Brain microvascular endothelial cell (primary cell): ENCODE measurements around the gene FBN1.

Source experiments
- DNase-seq: peaks from one replicate; pipeline ENCODE4 v3.0.0-alpha.2; 2020
- H3K27ac ChIP-seq: fragments of 250-450 bp; sonication (Bioruptor Pico); 2 replicates; pipeline ENCODE4 v1.5.1; 2020; ENCODE audit warnings: mild to moderate bottlenecking, moderate library complexity
- H3K27me3 ChIP-seq: fragments of 250-450 bp; sonication (Bioruptor Pico); replicated peaks from 2 replicates; pipeline ENCODE4 v1.5.1; 2020; ENCODE audit warnings: mild to moderate bottlenecking
- H3K36me3 ChIP-seq: fragments of 250-450 bp; sonication (Bioruptor Pico); replicated peaks from 2 replicates; pipeline ENCODE4 v1.5.1; 2020; ENCODE audit warnings: mild to moderate bottlenecking
- H3K4me3 ChIP-seq: 2 replicates; pipeline ENCODE4 v1.5.1; 2011; ENCODE audit warnings: low read depth, mild to moderate bottlenecking, control low read depth, low read length, moderate library complexity
- in situ Hi-C: cut with HindIII; loops from 2 replicates; pipeline ENCODE4 v1.10.0; 2017; ENCODE audit warnings: low sequenced_read_pairs, low pct_ligation_motif_present
- TF ChIP-seq, protein P1 (sequence below): IDR thresholded peaks from 2 replicates; pipeline ENCODE4 v1.5.1; 2011; ENCODE audit warnings: low read depth, mild to moderate bottlenecking, moderate library complexity, low read length, control low read depth, inconsistent platforms; ENCODE audit errors: missing control alignments

Gene FBN1

DNA sequence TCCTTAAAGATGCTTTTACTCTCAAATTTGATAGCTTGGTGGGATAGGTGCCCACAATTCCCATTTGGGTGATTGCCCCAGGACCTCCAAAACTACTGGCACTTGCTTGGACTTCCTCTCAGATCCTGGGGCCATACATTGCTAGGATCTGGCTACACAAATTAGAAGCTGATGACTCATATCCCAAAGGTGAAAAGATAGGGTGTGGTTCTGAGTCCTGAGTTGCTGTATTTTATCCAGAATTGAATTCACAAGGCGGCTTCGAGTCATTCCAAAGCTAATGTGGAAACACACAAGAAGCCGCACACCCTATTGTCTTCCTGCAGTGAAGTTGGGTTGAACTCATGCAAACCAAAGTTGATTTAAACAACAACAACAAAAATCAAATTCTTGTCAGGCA lies 260.9 kb downstream of the FBN1 start:
- in situ Hi-C loops: no loop called here
- H3K27ac ChIP-seq: no peak overlapping the region
- no peak for DNase-seq

DNA sequence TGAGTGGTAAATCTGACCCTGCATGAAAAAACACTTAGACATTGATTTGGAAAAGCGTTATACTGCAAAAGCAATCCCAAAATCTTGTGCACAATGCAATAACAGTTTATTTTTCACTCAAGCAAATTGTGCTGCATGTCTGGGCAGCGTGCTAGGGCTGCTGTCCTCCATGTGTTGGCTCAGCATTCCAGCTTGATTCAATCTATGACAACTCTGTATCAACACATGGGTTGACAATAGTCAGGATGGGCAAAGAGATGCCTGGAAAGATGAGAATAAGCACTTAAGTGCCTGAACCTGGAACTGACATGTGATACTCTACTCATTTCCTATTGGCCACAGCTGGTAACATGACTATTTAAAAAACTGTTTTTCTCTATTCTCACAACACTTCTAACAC lies 262.5 kb downstream of the FBN1 start:
- Histone ChIP-seq H3K27ac (no peak overlapping the region), H3K36me3 (no peaks in the 10 kb centered on the region), H3K4me3 (no peak overlapping the region), H3K27me3 (no peaks in the 10 kb centered on the region)
- TF ChIP-seq, protein P1, sequence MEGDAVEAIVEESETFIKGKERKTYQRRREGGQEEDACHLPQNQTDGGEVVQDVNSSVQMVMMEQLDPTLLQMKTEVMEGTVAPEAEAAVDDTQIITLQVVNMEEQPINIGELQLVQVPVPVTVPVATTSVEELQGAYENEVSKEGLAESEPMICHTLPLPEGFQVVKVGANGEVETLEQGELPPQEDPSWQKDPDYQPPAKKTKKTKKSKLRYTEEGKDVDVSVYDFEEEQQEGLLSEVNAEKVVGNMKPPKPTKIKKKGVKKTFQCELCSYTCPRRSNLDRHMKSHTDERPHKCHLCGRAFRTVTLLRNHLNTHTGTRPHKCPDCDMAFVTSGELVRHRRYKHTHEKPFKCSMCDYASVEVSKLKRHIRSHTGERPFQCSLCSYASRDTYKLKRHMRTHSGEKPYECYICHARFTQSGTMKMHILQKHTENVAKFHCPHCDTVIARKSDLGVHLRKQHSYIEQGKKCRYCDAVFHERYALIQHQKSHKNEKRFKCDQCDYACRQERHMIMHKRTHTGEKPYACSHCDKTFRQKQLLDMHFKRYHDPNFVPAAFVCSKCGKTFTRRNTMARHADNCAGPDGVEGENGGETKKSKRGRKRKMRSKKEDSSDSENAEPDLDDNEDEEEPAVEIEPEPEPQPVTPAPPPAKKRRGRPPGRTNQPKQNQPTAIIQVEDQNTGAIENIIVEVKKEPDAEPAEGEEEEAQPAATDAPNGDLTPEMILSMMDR: no peak
- no peak for DNase-seq
- in situ Hi-C loops: no loop called here

More for the DNA sequence above, 260.9 kb downstream of the FBN1 start:
- TF ChIP-seq, protein P1: no peak
- H3K27me3 ChIP-seq: no peaks in the 10 kb centered on the region
- no peak overlapping the region for H3K4me3 ChIP-seq
- H3K36me3 ChIP-seq: no peaks in the 10 kb centered on the region

DNA sequence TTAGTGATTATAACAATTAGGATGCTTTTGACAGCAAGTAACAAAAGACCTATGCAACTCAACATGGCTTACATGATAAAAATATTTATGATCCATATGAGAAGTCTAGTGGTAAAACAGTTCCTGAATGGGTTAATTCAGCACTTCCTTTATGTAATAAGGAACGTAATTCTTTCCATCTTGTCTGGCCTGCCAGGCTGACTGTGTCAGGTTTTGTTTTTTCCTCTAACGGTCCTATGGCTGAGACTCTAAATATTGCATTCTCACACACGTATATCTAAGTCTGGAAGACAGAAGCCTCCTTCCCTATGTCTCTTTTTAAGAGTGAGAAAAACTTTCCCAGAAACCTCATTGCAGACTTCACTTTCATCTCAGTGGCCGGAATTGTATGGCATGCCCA lies 263.6 kb downstream of the FBN1 start:
- DNase-seq: no peak

DNA sequence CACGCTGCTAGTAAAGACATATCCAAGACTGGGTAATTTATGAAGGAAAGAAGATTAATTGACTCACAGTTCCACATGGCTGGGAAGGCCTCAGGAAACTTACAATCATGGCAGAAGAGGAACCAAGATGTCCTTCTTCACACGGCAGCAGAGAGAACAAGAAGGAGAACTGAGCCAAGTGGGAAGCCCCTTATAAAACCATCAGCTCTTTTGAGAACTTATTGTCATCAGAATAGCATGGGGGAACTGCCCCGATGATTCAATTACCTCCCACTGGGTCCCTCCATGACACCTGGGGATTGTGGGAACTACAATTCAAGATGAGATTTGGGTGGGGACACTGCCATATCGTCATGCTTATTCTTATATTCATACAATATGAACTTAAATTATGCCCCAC lies 265.3 kb downstream of the FBN1 start:
- Histone ChIP-seq H3K4me3 (no peak overlapping the region), H3K27me3 (no peaks in the 10 kb centered on the region), H3K36me3 (no peaks in the 10 kb centered on the region), H3K27ac (no peak overlapping the region)
- TF ChIP-seq, protein P1: no peak
- in situ Hi-C loops: no loop called here
- DNase-seq: no peak

More for the DNA sequence above, 263.6 kb downstream of the FBN1 start:
- in situ Hi-C loops: no loop called here
- Histone ChIP-seq H3K27ac (no peak overlapping the region), H3K27me3 (no peaks in the 10 kb centered on the region), H3K36me3 (no peaks in the 10 kb centered on the region), H3K4me3 (no peak overlapping the region)
- TF ChIP-seq, protein P1: no peak

DNA sequence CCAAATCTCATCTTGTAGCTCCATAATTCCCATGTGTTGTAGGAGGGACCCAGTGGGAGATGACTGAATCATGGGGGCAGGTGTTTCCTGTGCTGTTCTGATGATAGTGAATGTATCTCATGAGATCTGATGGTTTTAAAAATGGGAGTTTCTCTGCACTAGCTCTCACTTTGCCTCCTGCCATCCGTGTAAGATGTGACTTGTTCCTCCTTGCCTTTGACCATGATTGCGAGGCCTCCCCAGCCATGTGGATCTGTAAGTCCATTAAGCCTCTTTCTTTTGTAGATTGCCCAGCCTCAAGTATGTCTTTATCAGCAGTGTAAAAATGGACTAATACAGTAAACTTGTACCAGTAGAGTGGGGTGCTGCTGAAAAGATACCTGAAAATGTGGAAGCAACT lies 269.7 kb downstream of the FBN1 start:
- Histone ChIP-seq H3K36me3 (no peaks in the 10 kb centered on the region), H3K27me3 (no peaks in the 10 kb centered on the region), H3K27ac (no peak overlapping the region), H3K4me3 (no peak overlapping the region)
- in situ Hi-C loops: no loop called here
- no peak for DNase-seq
- TF ChIP-seq, protein P1: no peak

DNA sequence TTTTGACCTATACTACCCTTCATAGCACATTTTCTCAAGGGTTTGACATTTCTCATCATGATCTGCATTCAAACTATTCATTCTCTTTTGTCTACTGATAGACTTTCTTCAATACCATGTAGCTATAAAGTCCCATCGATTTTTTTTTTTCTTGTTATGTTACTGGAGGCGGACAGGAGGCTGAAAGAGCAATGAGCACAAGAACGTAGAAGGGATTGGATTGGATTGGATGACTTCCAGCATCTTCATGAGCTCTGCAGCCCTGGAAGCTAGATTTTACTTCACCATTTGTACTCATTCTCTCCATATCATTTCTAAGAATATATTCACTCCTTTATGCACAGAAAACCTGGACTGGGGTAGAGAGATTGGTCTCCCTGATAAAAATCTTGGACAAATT lies 271.0 kb downstream of the FBN1 start:
- H3K27me3 ChIP-seq: no peaks in the 10 kb centered on the region
- in situ Hi-C loops: no loop called here
- no peaks in the 10 kb centered on the region for H3K36me3 ChIP-seq
- DNase-seq: no peak
- peak overlapping the region; percentile 78 for H3K27ac ChIP-seq
- TF ChIP-seq, protein P1: no peak
- H3K4me3 ChIP-seq: no peak overlapping the region
